Measurements from ENCODE around the gene FHIT.

FHIT gene

GRCh38 chr3:59913645-59914044, 1337.6 kb downstream of the FHIT start:
- H3K9ac ChIP-seq = no peak overlapping the region
- H3K4me2 ChIP-seq = no peak overlapping the region
- H3K4me3 ChIP-seq = no peak overlapping the region
- no peaks in the 10 kb centered on the region for H3K36me3 ChIP-seq
- TF ChIP-seq Cebpa-rat (IDR thresholded peaks at IDR 0.05) = no peak
- no peaks in the 10 kb centered on the region for H4K20me1 ChIP-seq
- H3K4me1 ChIP-seq = peaks cover 1% of the 10 kb centered on the region; the same call in 1 of the 2 replicates
- H3K27ac ChIP-seq = no peak overlapping the region
- no peaks in the 10 kb centered on the region for H3K27me3 ChIP-seq
- H3K9me3 ChIP-seq = no peaks in the 10 kb centered on the region

- peaks cover 7% of the 10 kb centered on the region for H3K4me1 ChIP-seq
- no peak for TF ChIP-seq Cebpa-rat (IDR thresholded peaks at IDR 0.05)
- no peaks in the 10 kb centered on the region for H3K36me3 ChIP-seq
- no peaks in the 10 kb centered on the region for H4K20me1 ChIP-seq
- H3K27ac ChIP-seq = no peak overlapping the region
- peaks cover 10% of the 10 kb centered on the region for H3K9me3 ChIP-seq
- H3K4me2 ChIP-seq = no peak overlapping the region
- no peaks in the 10 kb centered on the region for H3K27me3 ChIP-seq
- no peak overlapping the region for H3K9ac ChIP-seq
- no peak overlapping the region for H3K4me3 ChIP-seq
These were observed 1342.6 kb downstream of the FHIT start for GRCh38 chr3:59908701-59909100.

- Histone ChIP-seq H3K4me1 (peaks cover 7% of the 10 kb centered on the region), H3K36me3 (no peaks in the 10 kb centered on the region)
These were observed 1343.0 kb downstream of the FHIT start for GRCh38 chr3:59908280-59908679.

GRCh38 chr3:59904296-59904695, 1347.0 kb downstream of the FHIT start:
- no peak overlapping the region for H3K9ac ChIP-seq
- H3K4me2 ChIP-seq = no peak overlapping the region
- no peaks in the 10 kb centered on the region for H3K27me3 ChIP-seq
- H3K9me3 ChIP-seq = peaks cover 10% of the 10 kb centered on the region
- no peak for TF ChIP-seq Cebpa-rat (IDR thresholded peaks at IDR 0.05)
- peaks cover 7% of the 10 kb centered on the region for H3K4me1 ChIP-seq
- no peak overlapping the region for H3K27ac ChIP-seq
- no peaks in the 10 kb centered on the region for H3K36me3 ChIP-seq
- no peaks in the 10 kb centered on the region for H4K20me1 ChIP-seq
- H3K4me3 ChIP-seq = no peak overlapping the region

More at GRCh38 chr3:59908280-59908679, 1343.0 kb downstream of the FHIT start:
- Histone ChIP-seq H3K9ac (no peak overlapping the region), H4K20me1 (no peaks in the 10 kb centered on the region), H3K9me3 (peaks cover 10% of the 10 kb centered on the region), H3K4me3 (no peak overlapping the region), H3K27me3 (no peaks in the 10 kb centered on the region), H3K4me2 (no peak overlapping the region), H3K27ac (no peak overlapping the region)
- TF ChIP-seq Cebpa-rat (IDR thresholded peaks at IDR 0.05) = no peak

- no peak overlapping the region for H3K27ac ChIP-seq
- H3K4me3 ChIP-seq = no peak overlapping the region
These were observed 1352.2 kb downstream of the FHIT start for GRCh38 chr3:59899061-59899460.

GRCh38 chr3:59895972-59896371, 1355.3 kb downstream of the FHIT start:
- no peak overlapping the region for H3K4me3 ChIP-seq
- no peak overlapping the region for H3K4me2 ChIP-seq
- no peaks in the 10 kb centered on the region for H4K20me1 ChIP-seq
- no peaks in the 10 kb centered on the region for H3K36me3 ChIP-seq
- no peak overlapping the region for H3K27ac ChIP-seq
- H3K9ac ChIP-seq = no peak overlapping the region
- H3K27me3 ChIP-seq = no peaks in the 10 kb centered on the region
- H3K4me1 ChIP-seq = no peaks in the 10 kb centered on the region
- TF ChIP-seq Cebpa-rat (IDR thresholded peaks at IDR 0.05) = no peak
- H3K9me3 ChIP-seq = no peaks in the 10 kb centered on the region

More at GRCh38 chr3:59899061-59899460, 1352.2 kb downstream of the FHIT start:
- no peak for TF ChIP-seq Cebpa-rat (IDR thresholded peaks at IDR 0.05)
- no peaks in the 10 kb centered on the region for H3K4me1 ChIP-seq
- no peaks in the 10 kb centered on the region for H3K9me3 ChIP-seq
- no peak overlapping the region for H3K4me2 ChIP-seq
- H3K27me3 ChIP-seq = no peaks in the 10 kb centered on the region
- no peak overlapping the region for H3K9ac ChIP-seq
- H3K36me3 ChIP-seq = no peaks in the 10 kb centered on the region
- H4K20me1 ChIP-seq = no peaks in the 10 kb centered on the region

GRCh38 chr3:59894425-59895121, 1356.7 kb downstream of the FHIT start:
- no peaks in the 10 kb centered on the region for H3K4me1 ChIP-seq
- H3K4me2 ChIP-seq = no peak overlapping the region
- H3K4me3 ChIP-seq = no peak overlapping the region
- H3K27me3 ChIP-seq = no peaks in the 10 kb centered on the region
- H3K36me3 ChIP-seq = no peaks in the 10 kb centered on the region
- no peak overlapping the region for H3K9ac ChIP-seq
- no peak overlapping the region for H3K27ac ChIP-seq
- no peaks in the 10 kb centered on the region for H3K9me3 ChIP-seq
- TF ChIP-seq Cebpa-rat (IDR thresholded peaks at IDR 0.05) = no peak
- H4K20me1 ChIP-seq = no peaks in the 10 kb centered on the region

- Histone ChIP-seq H3K4me3 (no peak overlapping the region), H4K20me1 (no peaks in the 10 kb centered on the region), H3K4me1 (no peaks in the 10 kb centered on the region), H3K36me3 (no peaks in the 10 kb centered on the region), H3K9ac (no peak overlapping the region), H3K27me3 (no peaks in the 10 kb centered on the region), H3K9me3 (no peaks in the 10 kb centered on the region), H3K27ac (no peak overlapping the region), H3K4me2 (no peak overlapping the region)
- no peak for TF ChIP-seq Cebpa-rat (IDR thresholded peaks at IDR 0.05)
These were observed 1360.6 kb downstream of the FHIT start for GRCh38 chr3:59890639-59891038.

GRCh38 chr3:59886790-59887189, 1364.5 kb downstream of the FHIT start:
- Histone ChIP-seq H4K20me1 (no peaks in the 10 kb centered on the region), H3K4me2 (no peak overlapping the region), H3K4me3 (no peak overlapping the region), H3K9me3 (no peaks in the 10 kb centered on the region), H3K27ac (no peak overlapping the region), H3K4me1 (no peaks in the 10 kb centered on the region), H3K36me3 (no peaks in the 10 kb centered on the region), H3K9ac (no peak overlapping the region), H3K27me3 (no peaks in the 10 kb centered on the region)
- TF ChIP-seq Cebpa-rat (IDR thresholded peaks at IDR 0.05) = no peak

GRCh38 chr3:59885899-59886400, 1365.3 kb downstream of the FHIT start:
- no peak overlapping the region for H3K4me3 ChIP-seq

More at GRCh38 chr3:59885899-59886400, 1365.3 kb downstream of the FHIT start:
- no peak for TF ChIP-seq Cebpa-rat (IDR thresholded peaks at IDR 0.05)
- no peaks in the 10 kb centered on the region for H3K9me3 ChIP-seq
- no peaks in the 10 kb centered on the region for H3K4me1 ChIP-seq
- no peaks in the 10 kb centered on the region for H3K27me3 ChIP-seq
- no peak overlapping the region for H3K9ac ChIP-seq
- no peak overlapping the region for H3K4me2 ChIP-seq
- H3K36me3 ChIP-seq = no peaks in the 10 kb centered on the region
- no peaks in the 10 kb centered on the region for H4K20me1 ChIP-seq
- H3K27ac ChIP-seq = no peak overlapping the region

All from BLaER1 (cell line).